ENCODE data around the gene CCNY.
A peak's percentile ranks its signal among the peaks of the same experiment; 100 is the strongest.

Gene CCNY

GRCh38 chr10:35356725-35357092, 20.4 kb downstream of the CCNY start:
- FAIRE-seq, result no peak

GRCh38 chr10:35359056-35359455, 22.7 kb downstream of the CCNY start:
- no peak for FAIRE-seq

GRCh38 chr10:35359873-35360272, 23.6 kb downstream of the CCNY start:
- FAIRE-seq, result no peak

- FAIRE-seq, result no peak
Observed at GRCh38 chr10:35362701-35363350, 26.5 kb downstream of the CCNY start.

GRCh38 chr10:35363587-35363986, 27.3 kb downstream of the CCNY start:
- FAIRE-seq, result no peak

GRCh38 chr10:35364808-35365207, 28.5 kb downstream of the CCNY start:
- FAIRE-seq, result no peak

GRCh38 chr10:35365994-35366393, 29.7 kb downstream of the CCNY start:
- FAIRE-seq, result no peak

GRCh38 chr10:35367107-35367859, 31.0 kb downstream of the CCNY start:
- FAIRE-seq, result no peak

- FAIRE-seq, result no peak
Observed at GRCh38 chr10:35367982-35368381, 31.7 kb downstream of the CCNY start.

GRCh38 chr10:35368485-35369048, 32.3 kb downstream of the CCNY start:
- no peak for FAIRE-seq

GRCh38 chr10:35369049-35369611, 32.8 kb downstream of the CCNY start:
- FAIRE-seq, result no peak

GRCh38 chr10:35371731-35372130, 35.4 kb downstream of the CCNY start:
- no peak for FAIRE-seq

- no peak for FAIRE-seq
Observed at GRCh38 chr10:35372329-35372728, 36.0 kb downstream of the CCNY start.

- FAIRE-seq, result no peak
Observed at GRCh38 chr10:35375091-35375765, 38.9 kb downstream of the CCNY start.

- peak; percentile 25 for FAIRE-seq
Observed at GRCh38 chr10:35377050-35377728, 40.9 kb downstream of the CCNY start.

GRCh38 chr10:35378541-35379210, 42.4 kb downstream of the CCNY start:
- FAIRE-seq, result no peak

- FAIRE-seq, result no peak
Observed at GRCh38 chr10:35379226-35380137, 43.2 kb downstream of the CCNY start.

GRCh38 chr10:35382096-35382495, 45.8 kb downstream of the CCNY start:
- no peak for FAIRE-seq

- FAIRE-seq, result no peak
Observed at GRCh38 chr10:35384265-35384868, 48.1 kb downstream of the CCNY start.

- no peak for FAIRE-seq
Observed at GRCh38 chr10:35386594-35387174, 50.4 kb downstream of the CCNY start.

Data from G401.6 (cell line).